Measurements from ENCODE around the gene GNAQ. TPM values are rescaled to one million over a fixed set of nuclear protein-coding genes. Genes with fewer than 3 reads are reported as not detected.
"Not testable (repeated sequence)": the region's sequence is repeated elsewhere in the genome, so short reads cannot be mapped to it uniquely, and the experiment has no call there.

GNAQ gene
- total RNA-seq, 2 experiments from 2014 or later: 17.8 to 18.1 TPM

DNA sequence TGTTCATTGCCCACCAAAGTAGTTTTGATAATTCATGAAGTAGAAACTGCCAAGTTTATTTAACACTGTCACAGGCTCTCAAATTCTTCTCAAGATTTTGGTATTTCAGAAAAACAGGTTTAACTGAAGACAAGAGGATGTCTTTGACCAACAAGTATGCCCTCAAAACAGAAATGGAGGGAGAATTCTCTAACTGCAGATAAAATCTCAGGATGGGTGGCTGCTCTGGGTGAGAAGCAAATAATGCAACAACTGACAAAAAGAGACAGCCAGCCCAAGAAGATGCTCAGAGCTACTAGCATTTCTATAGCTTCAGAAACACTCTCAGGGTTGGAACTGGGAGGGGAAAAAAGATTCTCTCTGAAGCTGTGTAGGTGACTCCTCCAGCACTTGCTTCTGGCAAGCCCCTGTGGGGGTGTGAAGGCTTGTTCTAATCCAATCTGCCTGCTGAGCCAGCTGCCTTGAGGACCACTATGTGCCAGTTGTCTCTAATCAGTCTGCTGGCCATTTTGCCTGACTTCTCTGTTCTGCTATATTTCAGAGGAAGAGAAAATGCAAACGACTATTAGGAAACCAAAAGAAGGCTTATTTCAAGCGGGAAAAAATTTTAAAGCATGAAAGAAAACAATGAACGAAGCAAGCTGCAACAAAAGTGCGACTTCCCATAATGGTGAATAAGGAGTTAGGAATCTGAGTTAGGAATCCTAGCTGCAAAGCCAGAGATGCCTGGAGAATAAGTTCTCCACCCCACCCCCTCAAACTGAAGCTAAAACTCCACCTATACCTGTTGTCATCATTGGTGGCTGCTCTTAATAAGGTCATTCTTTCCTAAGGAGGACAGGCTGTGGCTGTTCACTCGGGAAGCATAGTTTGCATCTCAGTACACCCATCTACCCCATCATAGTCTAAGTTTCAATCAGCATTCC lies 147.5 kb downstream of the GNAQ start:
- ATAC-seq (peak; percentile 37), DNase-seq (peak; percentile 16)
- TF ChIP-seq CTCF (IDR thresholded peaks at IDR 0.05): no peak
- POLR2A ChIA-PET: interaction anchor here (1.0 kb wide), 1 partner anchor 189 kb away, joined by 3 read pairs; no protein-coding TSS in a partner anchor
- CTCF ChIA-PET: interaction anchor here (1.0 to 3.0 kb wide), 4 partner anchors 10 to 151 kb away, joined by 3 to 10 read pairs (median 5); no protein-coding TSS in a partner anchor
- Mint-ChIP-seq H3K27me3 (no peaks in the 10 kb centered on the region), H3K9me3 (no peaks in the 10 kb centered on the region), H3K36me3 (ENCODE audit: low read depth) (no peaks in the 10 kb centered on the region), H3K4me1 (ENCODE audit: low read depth) (peaks cover 19% of the 10 kb centered on the region), H3K4me3 (no peak overlapping the region), H3K27ac (no peak overlapping the region)
- intact Hi-C loops (cut with micrococcal nuclease): no loop called here

DNA sequence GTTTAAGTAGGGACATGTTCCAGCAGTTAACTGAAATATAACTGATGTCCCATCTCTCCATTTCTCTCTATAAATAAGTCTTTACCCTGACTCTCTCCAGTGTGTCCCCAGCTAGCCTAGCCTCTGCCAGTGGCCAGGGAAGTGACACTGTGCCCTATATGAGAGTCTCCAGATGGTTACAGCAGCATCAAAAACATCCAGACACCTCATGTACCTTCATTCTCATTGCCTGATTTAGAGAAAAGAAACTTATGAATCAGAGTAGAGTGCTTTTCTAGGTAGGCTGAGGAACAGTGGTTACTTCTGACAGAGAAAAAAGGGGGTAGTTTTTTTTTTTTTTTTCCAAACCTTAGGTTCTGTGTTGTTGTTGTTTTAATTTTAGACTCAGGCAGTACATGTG lies 148.5 kb downstream of the GNAQ start:
- TF ChIP-seq CTCF (IDR thresholded peaks at IDR 0.05): no peak
- DNase-seq (peak; percentile 8), ATAC-seq (peak; percentile 92)
- H3K4me3 Mint-ChIP-seq: no peak overlapping the region
- no peaks in the 10 kb centered on the region for H3K36me3 Mint-ChIP-seq (ENCODE audit: low read depth)
- POLR2A ChIA-PET: no interaction called here
- H3K27ac Mint-ChIP-seq: peak overlapping the region; percentile 10
- intact Hi-C loops (cut with micrococcal nuclease): no loop called here
- H3K27me3 Mint-ChIP-seq: no peaks in the 10 kb centered on the region
- no peaks in the 10 kb centered on the region for H3K9me3 Mint-ChIP-seq
- CTCF ChIA-PET: interaction anchor here (1.4 kb wide), 1 partner anchor 12 kb away, joined by 3 read pairs; no protein-coding TSS in a partner anchor
- peaks cover 19% of the 10 kb centered on the region for H3K4me1 Mint-ChIP-seq (ENCODE audit: low read depth)

DNA sequence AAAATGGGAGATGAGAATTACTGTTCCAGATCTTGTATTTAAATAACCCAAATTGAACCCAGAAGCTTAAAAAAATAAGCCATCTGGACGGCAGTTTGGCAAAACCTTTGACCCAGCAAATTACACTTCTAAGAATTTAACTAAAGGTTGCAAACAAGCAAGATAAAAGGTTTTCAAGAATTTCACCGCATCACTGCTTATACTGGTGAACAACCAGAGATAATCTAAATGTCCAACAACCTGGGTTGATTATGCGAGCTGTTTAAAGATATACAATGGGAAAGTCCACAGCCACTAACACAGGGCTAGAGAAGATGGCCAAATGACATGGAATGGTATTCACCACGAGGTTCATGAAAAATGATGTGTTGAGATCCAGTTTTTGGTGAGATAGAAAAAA lies 149.3 kb downstream of the GNAQ start:
- ChIA-PET CTCF (interaction anchor here (0.7 to 1.4 kb wide), 3 partner anchors 11 to 153 kb away, joined by 3 read pairs; no protein-coding TSS in a partner anchor), POLR2A (no interaction called here)
- H3K4me1 Mint-ChIP-seq (ENCODE audit: low read depth): peaks cover 19% of the 10 kb centered on the region
- ATAC-seq (no peak), DNase-seq (no peak)
- no peak overlapping the region for H3K27ac Mint-ChIP-seq
- intact Hi-C loops (cut with micrococcal nuclease): no loop called here
- H3K27me3 Mint-ChIP-seq: no peaks in the 10 kb centered on the region
- H3K4me3 Mint-ChIP-seq: no peak overlapping the region
- TF ChIP-seq CTCF (IDR thresholded peaks at IDR 0.05): no peak
- H3K36me3 Mint-ChIP-seq (ENCODE audit: low read depth): no peaks in the 10 kb centered on the region
- no peaks in the 10 kb centered on the region for H3K9me3 Mint-ChIP-seq

DNA sequence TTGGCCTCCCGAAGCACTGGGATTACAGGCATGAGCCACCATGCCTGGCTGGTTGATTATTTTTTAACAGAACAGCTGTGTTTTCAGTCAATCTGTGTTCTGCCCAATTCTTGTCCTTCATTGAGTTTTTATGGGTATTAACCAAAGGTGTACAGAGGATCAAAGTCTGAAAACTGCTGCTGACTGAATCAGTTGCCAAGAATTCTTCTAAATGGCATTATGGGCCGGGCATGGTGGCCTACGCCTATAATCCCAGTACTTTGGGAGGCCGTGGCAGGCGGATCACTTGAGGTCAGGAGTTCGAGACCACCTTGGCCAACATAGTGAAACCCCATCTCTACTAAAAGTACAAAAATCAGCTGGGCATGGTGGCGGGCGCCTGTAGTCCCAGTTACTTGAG lies 150.0 kb downstream of the GNAQ start:
- ChIA-PET POLR2A (interaction anchor here (0.6 kb wide), 1 partner anchor 108 kb away, joined by 3 read pairs; no protein-coding TSS in a partner anchor), CTCF (interaction anchor here (0.7 to 1.4 kb wide), 3 partner anchors 11 to 153 kb away, joined by 3 read pairs; no protein-coding TSS in a partner anchor)
- peaks cover 19% of the 10 kb centered on the region for H3K4me1 Mint-ChIP-seq (ENCODE audit: low read depth)
- H3K36me3 Mint-ChIP-seq (ENCODE audit: low read depth); H3K4me3 Mint-ChIP-seq; DNase-seq; intact Hi-C loops (cut with micrococcal nuclease); H3K27me3 Mint-ChIP-seq; H3K9me3 Mint-ChIP-seq; ATAC-seq; H3K27ac Mint-ChIP-seq: not testable (repeated sequence)

DNA sequence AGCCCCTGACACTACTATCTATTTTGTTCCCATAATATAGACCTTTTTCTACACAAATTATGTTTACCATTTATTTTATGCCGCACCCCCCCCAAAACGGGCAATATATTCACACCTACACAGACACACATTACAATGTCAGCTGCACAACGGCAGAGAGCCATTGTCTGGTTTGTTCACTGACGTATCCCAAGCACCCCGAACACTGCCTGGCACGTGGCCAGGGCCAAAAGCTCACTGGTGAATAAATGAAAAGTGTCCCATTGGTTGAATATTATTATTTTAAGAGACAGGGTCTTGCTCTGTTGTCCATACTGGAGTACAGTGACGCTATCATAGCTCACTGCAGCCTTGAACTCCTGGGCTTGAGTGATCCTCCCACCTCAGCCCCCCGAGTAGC lies 150.5 kb downstream of the GNAQ start:
- ATAC-seq: no peak
- no peaks in the 10 kb centered on the region for H3K36me3 Mint-ChIP-seq (ENCODE audit: low read depth)
- peaks cover 19% of the 10 kb centered on the region for H3K4me1 Mint-ChIP-seq (ENCODE audit: low read depth)
- ChIA-PET CTCF (no interaction called here), POLR2A (interaction anchor here (0.6 kb wide), 1 partner anchor 109 kb away, joined by 3 read pairs; no protein-coding TSS in a partner anchor)
- no peak overlapping the region for H3K4me3 Mint-ChIP-seq
- DNase-seq: no peak
- no peak overlapping the region for H3K27ac Mint-ChIP-seq
- H3K27me3 Mint-ChIP-seq: no peaks in the 10 kb centered on the region
- no peaks in the 10 kb centered on the region for H3K9me3 Mint-ChIP-seq
- intact Hi-C loops (cut with micrococcal nuclease): no loop called here
- TF ChIP-seq CTCF (IDR thresholded peaks at IDR 0.05): no peak

Data from activated CD8-positive, alpha-beta T cell treated with anti-CD3 and anti-CD28 coated beads for 36 hours (primary cell).